Left lung (tissue), 10 donors: ENCODE measurements around the gene SLC4A5. TPM values are rescaled to one million over a fixed set of nuclear protein-coding genes. Genes with fewer than 3 reads are reported as not detected.

Experiments used
- ATAC-seq: fragments of 200-7000 bp; cut with Tn5 transposase; one replicate; pipeline ENCODE4 v1.9.1; 2020; ENCODE audit warnings: moderate library complexity
- DNase-seq, 4 donors: peaks; one replicate each; pipeline ENCODE4 v3.0.0-alpha.2; 2013 to 2020
- H3K27ac ChIP-seq, 2 donors: fragments of 200-600 bp; sonication (generic) in 1 of 2; one replicate each; pipeline versions ENCODE4 v1.5.0 to v1.8.0; 2020 to 2021
- H3K27me3 ChIP-seq, 2 donors: fragments of 200-600 bp; sonication (generic) in 1 of 2; one replicate each; pipeline versions ENCODE4 v1.5.0 to v1.8.0; 2020 to 2021
- H3K36me3 ChIP-seq, 2 donors: fragments of 200-600 bp; sonication (generic) in 1 of 2; one replicate each; pipeline versions ENCODE4 v1.5.0 to v1.8.0; 2020 to 2021
- H3K4me1 ChIP-seq, 2 donors: fragments of 200-600 bp; one replicate each; pipeline ENCODE4 v1.8.0; 2021
- H3K4me3 ChIP-seq, 2 donors: fragments of 200-600 bp; sonication (generic) in 1 of 2; one replicate each; pipeline versions ENCODE4 v1.5.0 to v1.8.0; 2020 to 2021; ENCODE audit warnings: mild to moderate bottlenecking in 1 of 2
- H3K9me3 ChIP-seq, 2 donors: fragments of 200-600 bp; sonication (generic) in 1 of 2; one replicate each; pipeline versions ENCODE4 v1.5.0 to v1.8.0; 2020 to 2021
- CTCF ChIP-seq, 2 donors: fragments of 200-600 bp; sonication (generic) in 1 of 2; IDR thresholded peaks; one replicate each; pipeline versions ENCODE4 v1.5.0 to v1.8.0; 2021; ENCODE audit warnings: antibody characterized with exemption in 2 of 2
- intact Hi-C, 2 donors: fragments of 100-400 bp; cut with DNase I; formaldehyde crosslinking; loops; one replicate each; pipeline versions ENCODE4 v1.11.2 to v1.14.2; 2022
- polyA plus RNA-seq, 6 donors: library from polyadenylated mRNA; unstranded; fragments of 120-200 nt; gene quantifications; one replicate each; pipeline ENCODE4 v1.2.1, GENCODE V29; 2013; ENCODE audit not compliant: insufficient read length in 6 of 6
- total RNA-seq, 2 donors: library from RNA; stranded (reverse); fragmentation: NEBNext Ultra II Directional; extraction: Animal tissue kit (Norgen Biotek cat#: 25700); gene quantifications; one replicate each; pipeline ENCODE4 v1.2.1, GENCODE V29; 2021
- donor health status: DM: no; HTN: yes; CAD: no.
- donor health status: DM: no; HTN: no; CAD: no.

The SLC4A5 gene
- total and polyA plus RNA-seq, 8 donors: 2.0 to 13.8 (median 8.0) TPM

GRCh38 chr2:74290466-74291217 is 52.6 kb downstream of the SLC4A5 start:
- intact Hi-C loops: no loop called here
- Histone ChIP-seq H3K4me3 (no peak overlapping the region), H3K36me3 (no peaks in the 10 kb centered on the region), H3K9me3 (no peaks in the 10 kb centered on the region), H3K27me3 (no peaks in the 10 kb centered on the region), H3K27ac (peak overlapping the region; percentile 61 to 66), H3K4me1 (peaks cover 0 to 3% of the 10 kb centered on the region in 2 donors)
- no peak for TF ChIP-seq CTCF (IDR thresholded peaks at IDR 0.05)
- ATAC-seq: peak; percentile 37
- DNase-seq: peak in 1 of 4 donors; percentile 27

DNA sequence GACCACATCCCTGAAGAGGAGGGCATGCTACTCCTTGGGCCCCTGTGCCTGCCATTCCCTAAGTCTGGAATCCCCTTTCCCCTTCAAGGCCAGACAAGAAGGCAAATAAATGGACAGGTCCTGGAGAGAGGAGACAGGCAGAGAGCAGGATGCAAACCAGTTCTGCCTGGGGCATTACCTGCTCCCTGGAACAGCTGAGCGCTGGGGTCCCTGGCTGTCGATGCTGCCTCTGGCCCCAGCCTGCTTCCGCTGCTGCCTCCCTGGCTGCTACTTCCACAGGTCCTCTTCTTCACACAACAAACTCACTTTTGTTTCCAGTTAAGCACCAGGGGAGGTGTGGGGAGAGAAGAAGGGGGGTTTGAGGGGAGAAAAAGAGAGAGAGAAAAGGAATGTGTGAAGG is 53.1 kb downstream of the SLC4A5 start:
- Histone ChIP-seq H3K9me3 (no peaks in the 10 kb centered on the region), H3K27me3 (no peaks in the 10 kb centered on the region), H3K4me3 (no peak overlapping the region), H3K36me3 (no peaks in the 10 kb centered on the region), H3K4me1 (peaks cover 0 to 3% of the 10 kb centered on the region in 2 donors), H3K27ac (peak overlapping the region in 1 of 2 donors; percentile 13)
- no peak for TF ChIP-seq CTCF (IDR thresholded peaks at IDR 0.05)
- peak in 1 of 4 donors; percentile 28 for DNase-seq
- no peak for ATAC-seq
- intact Hi-C loops: no loop called here

GRCh38 chr2:74286725-74287124 is 56.5 kb downstream of the SLC4A5 start:
- no peaks in the 10 kb centered on the region for H3K36me3 ChIP-seq
- no peak overlapping the region for H3K27ac ChIP-seq
- no peaks in the 10 kb centered on the region for H3K9me3 ChIP-seq
- TF ChIP-seq CTCF (IDR thresholded peaks at IDR 0.05): no peak
- H3K4me1 ChIP-seq: peaks cover 0 to 3% of the 10 kb centered on the region in 2 donors
- ATAC-seq (no peak), DNase-seq (no peak)
- intact Hi-C loops: no loop called here
- H3K4me3 ChIP-seq: no peak overlapping the region
- H3K27me3 ChIP-seq: no peaks in the 10 kb centered on the region

- no peak for TF ChIP-seq CTCF (IDR thresholded peaks at IDR 0.05)
- no peak for DNase-seq
- intact Hi-C loops: no loop called here
- H3K27me3 ChIP-seq: no peaks in the 10 kb centered on the region
- H3K4me1 ChIP-seq: no peaks in the 10 kb centered on the region
- H3K4me3 ChIP-seq: no peak overlapping the region
- H3K36me3 ChIP-seq: no peaks in the 10 kb centered on the region
- H3K9me3 ChIP-seq: no peaks in the 10 kb centered on the region
- no peak overlapping the region for H3K27ac ChIP-seq
- ATAC-seq: no peak
These were observed 61.9 kb downstream of the SLC4A5 start for GRCh38 chr2:74281141-74281975.

DNA sequence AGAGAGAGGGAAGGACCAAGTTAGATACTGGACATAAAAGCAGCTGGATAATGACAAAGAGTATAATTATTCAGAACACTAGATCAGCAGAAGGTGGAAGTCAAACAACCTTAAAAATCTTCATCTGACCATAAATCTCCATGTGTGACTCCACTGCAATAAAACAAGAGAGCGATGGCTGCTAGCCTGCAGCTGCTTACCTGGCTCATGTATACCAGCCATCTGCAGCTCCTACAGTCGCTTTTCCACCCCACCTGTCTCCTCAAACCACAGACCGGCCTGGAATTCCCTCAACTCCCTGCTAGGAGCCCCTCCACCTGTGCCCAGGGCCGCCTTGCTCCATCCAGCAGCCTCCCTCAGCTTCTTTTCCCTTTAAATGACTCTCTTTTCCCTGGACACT is 64.5 kb downstream of the SLC4A5 start:
- Histone ChIP-seq H3K4me3 (no peak overlapping the region), H3K9me3 (no peaks in the 10 kb centered on the region), H3K36me3 (no peaks in the 10 kb centered on the region), H3K4me1 (no peaks in the 10 kb centered on the region), H3K27ac (no peak overlapping the region), H3K27me3 (no peaks in the 10 kb centered on the region)
- intact Hi-C loops: no loop called here
- no peak for TF ChIP-seq CTCF (IDR thresholded peaks at IDR 0.05)
- no peak for DNase-seq
- ATAC-seq: no peak
